K562 (cell line): ENCODE measurements around the gene R3HDM2. TPM values are rescaled to one million over a fixed set of nuclear protein-coding genes. Genes with fewer than 3 reads are reported as not detected.

Source experiments
- ATAC-seq: fragments of 200-7000 bp; cut with Tn5 transposase; 3 replicates; pipeline ENCODE4 v1.9.1; 2020; ENCODE audit warnings: moderate library complexity
- BruUV-seq: library from RNA; stranded (reverse); fragments of 400-500 nt; replicated peaks from 2 replicates; lab custom pipeline; 2021; lab: Mats Ljungman, UMichigan
- CTCF ChIA-PET: fragments of 300-600 bp; formaldehyde crosslinking; extraction: SDS; loops from one replicate; lab custom pipeline; 2021; ENCODE audit warnings: low intra/inter-chr PET ratio; lab: Yijun Ruan, JAX
- POLR2A ChIA-PET: fragments of 300-600, 350-650 bp; sonication (Branson Sonifier 250); formaldehyde crosslinking; extraction: SDS; loops from one replicate; lab custom pipeline; 2021; ENCODE audit warnings: antibody characterized with exemption, inconsistent platforms; lab: Yijun Ruan, JAX
- DNase-seq, 4 experiments: peaks; one replicate each; pipeline versions ENCODE4 v3.0.0 to v3.0.0-alpha.2; 2011 to 2018; ENCODE audit warnings: low spot score in 3 of 4, mixed read lengths in 3 of 4; ENCODE audit errors: extremely low read depth in 1 of 4
- FAIRE-seq: peaks from 2 replicates; lab custom pipeline; 2011; peaks lifted over from hg19 to GRCh38; lab: Jason Lieb, UNC
- H2AFZ ChIP-seq: 2 replicates; pipeline ENCODE4 v1.6.0; 2011; ENCODE audit warnings: low read depth, low read length, control low read depth, inconsistent platforms
- H3K27ac ChIP-seq: fragments of 200-600 bp; 3 replicates; pipeline ENCODE4 v1.8.0; 2011; ENCODE audit warnings: low read depth, mild to moderate bottlenecking, control low read depth, inconsistent platforms, low read length, moderate library complexity, mixed read lengths; ENCODE audit errors: extremely low read depth
- H3K27me3 ChIP-seq, 2 experiments: fragments of 300-600 bp in 1 of 2; 2 replicates in 1 of 2; 3 replicates in 1 of 2; pipeline versions ENCODE4 v1.6.0 to v1.8.0; 2011; ENCODE audit warnings: inconsistent platforms in 2 of 2, low read length in 2 of 2, mild to moderate bottlenecking in 1 of 2, mixed read lengths in 1 of 2, moderate library complexity in 1 of 2; ENCODE audit not compliant: control insufficient read depth in 2 of 2, insufficient read depth in 2 of 2
- H3K36me3 ChIP-seq: fragments of 300-600 bp; 3 replicates; pipeline ENCODE4 v1.8.0; 2011; ENCODE audit warnings: mild to moderate bottlenecking, low read length, inconsistent platforms; ENCODE audit not compliant: control insufficient read depth, insufficient read depth
- H3K4me1 ChIP-seq, 2 experiments: fragments of 200-600 bp in 1 of 2; replicated peaks in 1 of 2; 2 replicates in 1 of 2; 3 replicates in 1 of 2; pipeline versions ENCODE4 v1.5.1 to v1.8.0; 2011; ENCODE audit warnings: inconsistent platforms in 2 of 2, low read length in 2 of 2, mild to moderate bottlenecking in 1 of 2, mixed read lengths in 1 of 2, moderate library complexity in 1 of 2; ENCODE audit not compliant: control insufficient read depth in 2 of 2, insufficient read depth in 2 of 2
- H3K4me2 ChIP-seq: 2 replicates; pipeline ENCODE4 v1.6.1; 2011; ENCODE audit warnings: low read length, control low read depth, inconsistent platforms, mixed read lengths; ENCODE audit not compliant: insufficient read depth
- H3K4me3 ChIP-seq: fragments of 200-600 bp; sonication (generic), shearing (Covaris generic); 2 replicates; pipeline ENCODE4 v1.5.1; 2016; ENCODE audit warnings: control low read depth, inconsistent platforms
- H3K79me2 ChIP-seq: fragments of 200-600 bp; 3 replicates; pipeline ENCODE4 v1.8.0; 2011; ENCODE audit warnings: low read length, inconsistent platforms; ENCODE audit not compliant: control insufficient read depth, insufficient read depth
- H3K9ac ChIP-seq, 2 experiments: 2 replicates each; pipeline versions ENCODE4 v1.6.0 to v1.6.1; 2011; ENCODE audit warnings: low read depth in 2 of 2, low read length in 2 of 2, control low read depth in 1 of 2, inconsistent platforms in 1 of 2, mild to moderate bottlenecking in 1 of 2, mixed read lengths in 1 of 2; ENCODE audit not compliant: insufficient read depth in 1 of 2
- H3K9me1 ChIP-seq: one replicate; pipeline ENCODE4 v1.6.0; 2011; ENCODE audit warnings: inconsistent platforms, mild to moderate bottlenecking, low read length, moderate library complexity; ENCODE audit not compliant: control insufficient read depth, insufficient read depth
- H3K9me3 ChIP-seq: replicated peaks from 2 replicates; pipeline ENCODE4 v1.5.1; 2011; ENCODE audit warnings: low read depth, low read length, inconsistent platforms; ENCODE audit not compliant: control insufficient read depth, insufficient read depth
- H4K20me1 ChIP-seq: replicated peaks from 2 replicates; pipeline ENCODE4 v1.6.1; 2011; ENCODE audit warnings: low read length, inconsistent platforms, mixed read lengths; ENCODE audit not compliant: control insufficient read depth, insufficient read depth
- E2F1 ChIP-seq: sonication (generic); formaldehyde crosslinking; IDR thresholded peaks from 2 replicates; pipeline ENCODE4 v1.8.1; 2023; ENCODE audit warnings: mild to moderate bottlenecking, missing genetic modification reagents, moderate library complexity
- KDM4B ChIP-seq, 2 experiments: fragments of 450-650 bp in 1 of 2; sonication (generic) in 1 of 2; IDR thresholded peaks; 2 replicates each; pipeline ENCODE4 v1.6.1; 2016 to 2017; ENCODE audit warnings: borderline replicate concordance in 2 of 2, antibody characterized with exemption in 1 of 2, low read depth in 1 of 2, mild to moderate bottlenecking in 1 of 2
- POLR2G ChIP-seq: fragments of 200-400 bp; formaldehyde crosslinking; IDR thresholded peaks from 2 replicates; pipeline ENCODE4 v1.6.1; 2017; ENCODE audit warnings: low read depth, mild to moderate bottlenecking, antibody characterized with exemption, low read length, moderate library complexity
- RBFOX2 ChIP-seq: fragments of 200-400 bp; formaldehyde crosslinking; IDR thresholded peaks from 2 replicates; pipeline ENCODE4 v1.6.1; 2017; ENCODE audit warnings: low read depth, mild to moderate bottlenecking, low read length, moderate library complexity
- WGBS: fragments of 100-300 bp; shearing (Covaris generic); methylation state at CpG from one replicate; pipeline ENCODE4 v1.1.6; 2016; ENCODE audit warnings: low coverage, mixed read lengths; ENCODE audit not compliant: insufficient coverage; ENCODE audit errors: missing lambda C conversion rate; 5-methylcytosine and 5-hydroxymethylcytosine counted together
- in situ Hi-C: fragments of 300-500 bp; cut with MboI; formaldehyde crosslinking; loops from 4 replicates; pipeline ENCODE4 v1.15.0; 2018; ENCODE audit warnings: inconsistent platforms, mixed read lengths
- intact Hi-C: fragments of 100-400 bp; cut with micrococcal nuclease; formaldehyde crosslinking; loops from 2 replicates; pipeline ENCODE4 v1.14.2; 2022
- polyA plus RNA-seq, 8 experiments: library from polyadenylated mRNA; depleted of rRNA in 4 of 8; stranded (reverse) in 5 of 8; unstranded in 3 of 8; fragments of >200 nt; fragmentation: Nextera tagmentation in 2 of 8; fragmentation: Illumina TruSeq in 1 of 8; extraction: Ambion mirVana in 2 of 8; extraction: Trizol in 1 of 8; gene quantifications; 2 replicates each; pipeline versions ENCODE4 v1.2.1 to v1.2.3, GENCODE V29; 2011 to 2014; ENCODE audit warnings: inconsistent platforms in 1 of 8, missing spikeins in 1 of 8
- total RNA-seq, 7 experiments: library from RNA; depleted of rRNA in 6 of 7; stranded (reverse); fragments of >200 nt in 6 of 7; fragmentation: Illumina TruSeq in 2 of 7; extraction: Trizol in 2 of 7; gene quantifications; 2 replicates each; pipeline versions ENCODE4 v1.2.1 to v1.2.3, GENCODE V29; 2011 to 2021; ENCODE audit warnings: low replicate concordance in 1 of 7

Gene R3HDM2
- total and polyA plus RNA-seq, 9 of the 15 experiments (the other 6 are each of a cell fraction or from before 2014, with no cell fraction given): 3.3 to 18.8 (median 9.0) TPM

DNA sequence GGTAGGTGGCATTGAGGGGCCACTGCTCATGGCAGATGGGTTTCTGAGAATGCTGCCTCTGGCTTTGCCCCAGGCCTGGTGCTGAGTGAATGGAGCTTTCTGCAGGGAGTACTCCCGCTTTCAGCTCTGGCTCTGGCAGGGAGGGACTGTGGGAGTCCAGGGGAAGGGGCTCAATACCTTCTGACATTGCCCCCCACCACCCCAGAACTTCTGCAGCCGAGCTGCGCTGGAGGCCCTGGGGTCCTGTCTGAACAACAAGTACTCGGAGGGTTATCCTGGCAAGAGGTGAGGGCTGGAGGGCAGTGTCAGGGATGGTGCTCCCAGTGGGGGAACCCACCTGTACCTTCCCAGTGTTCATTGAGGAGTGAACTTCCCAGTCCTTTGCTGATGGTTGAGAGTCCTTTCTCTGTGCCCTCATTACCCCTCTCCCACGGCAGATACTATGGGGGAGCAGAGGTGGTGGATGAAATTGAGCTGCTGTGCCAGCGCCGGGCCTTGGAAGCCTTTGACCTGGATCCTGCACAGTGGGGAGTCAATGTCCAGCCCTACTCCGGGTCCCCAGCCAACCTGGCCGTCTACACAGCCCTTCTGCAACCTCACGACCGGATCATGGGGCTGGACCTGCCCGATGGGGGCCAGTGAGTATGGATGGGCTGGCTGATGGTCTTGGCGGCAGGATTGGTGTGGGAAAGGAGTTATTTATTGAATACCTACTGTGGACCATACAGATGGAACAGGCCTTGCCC lies 199.4 kb downstream of the R3HDM2 start:
- no peaks in the 10 kb centered on the region for H3K27me3 ChIP-seq
- peaks cover 28% of the 10 kb centered on the region for H3K79me2 ChIP-seq
- peaks cover 9% of the 10 kb centered on the region for H3K9me1 ChIP-seq
- POLR2A ChIA-PET: interaction anchor here (0.6 to 1.3 kb wide), 3 partner anchors 10 to 18 kb away, joined by 3 read pairs; no protein-coding TSS in a partner anchor
- peak overlapping the region; percentile 92 to 96 for H3K9ac ChIP-seq
- TF ChIP-seq E2F1 (CRISPR knock-in tag): no peak
- no peak for TF ChIP-seq KDM4B (IDR thresholded peaks at IDR 0.05; ENCODE audit: borderline replicate concordance in 2 of 2, low read depth in 1 of 2)
- peak; percentile 27; the same call in 1 of the 2 replicates for TF ChIP-seq POLR2G
- TF ChIP-seq RBFOX2: peak; percentile 44; the same call in 1 of the 2 replicates
- TF ChIP-seq, all 486 proteins: peak for 2
- no TSS peak for BruUV-seq
- FAIRE-seq (no peak), ATAC-seq (no peak), DNase-seq (no peak)
- H3K9me3 ChIP-seq: no peaks in the 10 kb centered on the region
- CTCF ChIA-PET: interaction anchor here (1.0 kb wide), 1 partner anchor 18 kb away, joined by 4 read pairs; no protein-coding TSS in a partner anchor
- peaks cover 53% of the 10 kb centered on the region; the same call in 2 of the 3 replicates for H3K36me3 ChIP-seq
- no peak overlapping the region; the same call in 2 of the 3 replicates for H3K27ac ChIP-seq
- H3K4me3 ChIP-seq: peak overlapping the region; percentile 64
- no peak overlapping the region for H2AFZ ChIP-seq
- H3K4me1 ChIP-seq: peaks cover 47 to 68% of the 10 kb centered on the region in 2 experiments
- in situ Hi-C loops (no loop called here), intact Hi-C loops (no loop called here)
- H4K20me1 ChIP-seq: peaks cover 12% of the 10 kb centered on the region
- H3K4me2 ChIP-seq: peak overlapping the region; percentile 97
- WGBS: 93% methylated on average over 13 of the region's 13 CpGs
